HepG2 (cell line): ENCODE data around the gene RETREG2. TPM values are rescaled to one million over a fixed set of nuclear protein-coding genes. Genes with fewer than 3 reads are reported as not detected.

Source experiments
- AKAP8 ChIP-seq: sonication (generic); formaldehyde crosslinking; IDR thresholded peaks from 2 replicates; pipeline ENCODE4 v1.5.1; 2020; ENCODE audit warnings: mild to moderate bottlenecking, missing genetic modification reagents
- BCL6 ChIP-seq: IDR thresholded peaks from 2 replicates; pipeline ENCODE4 v1.6.1; 2016; ENCODE audit warnings: missing genetic modification reagents, missing compliant biosample characterization
- CBX5 ChIP-seq: sonication (generic); formaldehyde crosslinking; IDR thresholded peaks from 2 replicates; pipeline ENCODE4 v1.4.0; 2020; ENCODE audit warnings: missing genetic modification reagents, borderline replicate concordance
- CCDC6 ChIP-seq: sonication (generic); formaldehyde crosslinking; IDR thresholded peaks from 2 replicates; pipeline ENCODE4 v1.8.1; 2022; ENCODE audit warnings: mild to moderate bottlenecking, missing genetic modification reagents, moderate library complexity
- FOXK2 ChIP-seq: fragments of 450-650 bp; IDR thresholded peaks from 2 replicates; pipeline ENCODE4 v1.6.1; 2016
- FOXP4 ChIP-seq: sonication (generic); formaldehyde crosslinking; IDR thresholded peaks from 2 replicates; pipeline ENCODE4 v1.4.0; 2020; ENCODE audit warnings: missing genetic modification reagents
- ISL2 ChIP-seq: sonication (generic); formaldehyde crosslinking; IDR thresholded peaks from 2 replicates; pipeline ENCODE4 v1.5.0; 2020; ENCODE audit warnings: missing genetic modification reagents
- MTERF4 ChIP-seq: sonication (generic); formaldehyde crosslinking; IDR thresholded peaks from 2 replicates; pipeline ENCODE4 v1.8.0; 2023; ENCODE audit warnings: mild to moderate bottlenecking, missing genetic modification reagents
- PAWR ChIP-seq: sonication (generic); formaldehyde crosslinking; IDR thresholded peaks from 2 replicates; pipeline ENCODE4 v1.4.0; 2020; ENCODE audit warnings: missing genetic modification reagents, mild to moderate bottlenecking, borderline replicate concordance
- ZNF468 ChIP-seq: sonication (generic); formaldehyde crosslinking; IDR thresholded peaks from 2 replicates; pipeline ENCODE4 v1.8.0; 2022; ENCODE audit warnings: mild to moderate bottlenecking, moderate library complexity, missing genetic modification reagents
- ZNF598 ChIP-seq: sonication (generic); formaldehyde crosslinking; IDR thresholded peaks from 2 replicates; pipeline ENCODE4 v1.5.1; 2020; ENCODE audit warnings: mild to moderate bottlenecking, missing genetic modification reagents, borderline replicate concordance
- ZNF652 ChIP-seq: IDR thresholded peaks from 2 replicates; pipeline ENCODE4 v1.6.1; 2016; ENCODE audit warnings: low read depth, borderline replicate concordance
- ZNF773 ChIP-seq: sonication (generic); formaldehyde crosslinking; IDR thresholded peaks from 2 replicates; pipeline ENCODE4 v1.4.0; 2020; ENCODE audit warnings: missing genetic modification reagents, borderline replicate concordance
- ZNF782 ChIP-seq: sonication (generic); formaldehyde crosslinking; IDR thresholded peaks from 2 replicates; pipeline ENCODE4 v1.4.0; 2020; ENCODE audit warnings: missing genetic modification reagents, mild to moderate bottlenecking, borderline replicate concordance
- ZNF879 ChIP-seq: sonication (generic); formaldehyde crosslinking; IDR thresholded peaks from 2 replicates; pipeline ENCODE4 v1.8.1; 2023; ENCODE audit warnings: missing genetic modification reagents
- polyA plus RNA-seq, 8 experiments: library from polyadenylated mRNA; depleted of rRNA in 3 of 8; stranded (reverse) in 7 of 8; unstranded in 1 of 8; fragments of >200 nt; fragmentation: Illumina TruSeq in 4 of 8; extraction: Trizol in 4 of 8; gene quantifications; 2 replicates each; pipeline versions ENCODE4 v1.2.1 to v1.2.3, GENCODE V29; 2011 to 2016; ENCODE audit warnings: low read depth in 4 of 8, missing spikeins in 1 of 8, mixed read lengths in 1 of 8; ENCODE audit not compliant: insufficient read depth in 1 of 8
- total RNA-seq, 5 experiments: library from RNA; depleted of rRNA; stranded (reverse); fragments of >200 nt; fragmentation: Illumina TruSeq; extraction: Trizol; gene quantifications; 2 replicates each; pipeline ENCODE4 v1.2.3, GENCODE V29; 2016; ENCODE audit warnings: low read depth in 1 of 5
- TF ChIP-seq, protein P1 (sequence below): sonication (generic); formaldehyde crosslinking; IDR thresholded peaks from 2 replicates; pipeline ENCODE4 v1.5.1; 2020; ENCODE audit warnings: mild to moderate bottlenecking, missing genetic modification reagents, borderline replicate concordance
- TF ChIP-seq, protein P2 (sequence below): sonication (generic); formaldehyde crosslinking; IDR thresholded peaks from 2 replicates; pipeline ENCODE4 v1.4.0; 2020; ENCODE audit warnings: missing genetic modification reagents; ENCODE audit errors: not compliant biosample characterization

The RETREG2 gene
- total and polyA plus RNA-seq, 2 of the 13 experiments (the other 11 are each of a cell fraction or from before 2014, with no cell fraction given), result 86.0 to 134 TPM

- peak; percentile 97 for TF ChIP-seq ZNF782 (CRISPR knock-in tag)
- TF ChIP-seq ZNF468 (CRISPR knock-in tag), result no peak; the same call in 1 of the 2 replicates
- peak; percentile 78 for TF ChIP-seq AKAP8 (CRISPR knock-in tag)
- TF ChIP-seq ZNF879 (CRISPR knock-in tag), result 0 out of 2 replicates have a peak, but pooled peaks have one; percentile 24
- TF ChIP-seq, protein P1, sequence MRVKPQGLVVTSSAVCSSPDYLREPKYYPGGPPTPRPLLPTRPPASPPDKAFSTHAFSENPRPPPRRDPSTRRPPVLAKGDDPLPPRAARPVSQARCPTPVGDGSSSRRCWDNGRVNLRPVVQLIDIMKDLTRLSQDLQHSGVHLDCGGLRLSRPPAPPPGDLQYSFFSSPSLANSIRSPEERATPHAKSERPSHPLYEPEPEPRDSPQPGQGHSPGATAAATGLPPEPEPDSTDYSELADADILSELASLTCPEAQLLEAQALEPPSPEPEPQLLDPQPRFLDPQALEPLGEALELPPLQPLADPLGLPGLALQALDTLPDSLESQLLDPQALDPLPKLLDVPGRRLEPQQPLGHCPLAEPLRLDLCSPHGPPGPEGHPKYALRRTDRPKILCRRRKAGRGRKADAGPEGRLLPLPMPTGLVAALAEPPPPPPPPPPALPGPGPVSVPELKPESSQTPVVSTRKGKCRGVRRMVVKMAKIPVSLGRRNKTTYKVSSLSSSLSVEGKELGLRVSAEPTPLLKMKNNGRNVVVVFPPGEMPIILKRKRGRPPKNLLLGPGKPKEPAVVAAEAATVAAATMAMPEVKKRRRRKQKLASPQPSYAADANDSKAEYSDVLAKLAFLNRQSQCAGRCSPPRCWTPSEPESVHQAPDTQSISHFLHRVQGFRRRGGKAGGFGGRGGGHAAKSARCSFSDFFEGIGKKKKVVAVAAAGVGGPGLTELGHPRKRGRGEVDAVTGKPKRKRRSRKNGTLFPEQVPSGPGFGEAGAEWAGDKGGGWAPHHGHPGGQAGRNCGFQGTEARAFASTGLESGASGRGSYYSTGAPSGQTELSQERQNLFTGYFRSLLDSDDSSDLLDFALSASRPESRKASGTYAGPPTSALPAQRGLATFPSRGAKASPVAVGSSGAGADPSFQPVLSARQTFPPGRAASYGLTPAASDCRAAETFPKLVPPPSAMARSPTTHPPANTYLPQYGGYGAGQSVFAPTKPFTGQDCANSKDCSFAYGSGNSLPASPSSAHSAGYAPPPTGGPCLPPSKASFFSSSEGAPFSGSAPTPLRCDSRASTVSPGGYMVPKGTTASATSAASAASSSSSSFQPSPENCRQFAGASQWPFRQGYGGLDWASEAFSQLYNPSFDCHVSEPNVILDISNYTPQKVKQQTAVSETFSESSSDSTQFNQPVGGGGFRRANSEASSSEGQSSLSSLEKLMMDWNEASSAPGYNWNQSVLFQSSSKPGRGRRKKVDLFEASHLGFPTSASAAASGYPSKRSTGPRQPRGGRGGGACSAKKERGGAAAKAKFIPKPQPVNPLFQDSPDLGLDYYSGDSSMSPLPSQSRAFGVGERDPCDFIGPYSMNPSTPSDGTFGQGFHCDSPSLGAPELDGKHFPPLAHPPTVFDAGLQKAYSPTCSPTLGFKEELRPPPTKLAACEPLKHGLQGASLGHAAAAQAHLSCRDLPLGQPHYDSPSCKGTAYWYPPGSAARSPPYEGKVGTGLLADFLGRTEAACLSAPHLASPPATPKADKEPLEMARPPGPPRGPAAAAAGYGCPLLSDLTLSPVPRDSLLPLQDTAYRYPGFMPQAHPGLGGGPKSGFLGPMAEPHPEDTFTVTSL, result peak; percentile 27; the same call in 1 of the 2 replicates
- TF ChIP-seq, protein P2, sequence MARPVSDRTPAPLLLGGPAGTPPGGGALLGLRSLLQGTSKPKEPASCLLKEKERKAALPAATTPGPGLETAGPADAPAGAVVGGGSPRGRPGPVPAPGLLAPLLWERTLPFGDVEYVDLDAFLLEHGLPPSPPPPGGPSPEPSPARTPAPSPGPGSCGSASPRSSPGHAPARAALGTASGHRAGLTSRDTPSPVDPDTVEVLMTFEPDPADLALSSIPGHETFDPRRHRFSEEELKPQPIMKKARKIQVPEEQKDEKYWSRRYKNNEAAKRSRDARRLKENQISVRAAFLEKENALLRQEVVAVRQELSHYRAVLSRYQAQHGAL (CRISPR knock-in tag), result no peak
- peak; percentile 20; the same call in 1 of the 2 replicates for TF ChIP-seq BCL6 (CRISPR knock-in tag)
- no peak for TF ChIP-seq ZNF652 (CRISPR knock-in tag)
- TF ChIP-seq FOXK2, result no peak; the same call in 1 of the 2 replicates
- TF ChIP-seq MTERF4, result peak; percentile 88; the same call in 1 of the 2 replicates
- peak; percentile 81; the same call in 1 of the 2 replicates for TF ChIP-seq ZNF598 (CRISPR knock-in tag)
- no peak for TF ChIP-seq ZNF773 (CRISPR knock-in tag)
- peak; percentile 41; the same call in 1 of the 2 replicates for TF ChIP-seq CBX5 (CRISPR knock-in tag)
- peak; percentile 89 for TF ChIP-seq FOXP4
- 0 out of 2 replicates have a peak, but pooled peaks have one; percentile 30 for TF ChIP-seq PAWR (CRISPR knock-in tag)
- no peak for TF ChIP-seq ISL2 (CRISPR knock-in tag)
- TF ChIP-seq CCDC6 (CRISPR knock-in tag), result peak; percentile 80; the same call in 1 of the 2 replicates
Measured at GRCh38 chr2:219177552-219178376, at the start of gene RETREG2 (continued).
